IMR-90 (cell line): ENCODE data around the gene CACUL1. TPM values are rescaled to one million over a fixed set of nuclear protein-coding genes. Genes with fewer than 3 reads are reported as not detected.

Source experiments
- ATAC-seq: fragments of 200-7000 bp; cut with Tn5 transposase; 2 replicates; pipeline ENCODE4 v1.9.1; 2020; ENCODE audit warnings: low read depth, mild to moderate bottlenecking, moderate library complexity
- BruUV-seq: library from RNA; stranded (reverse); fragments of 400-500 nt; replicated peaks from 2 replicates; lab custom pipeline; 2021; lab: Mats Ljungman, UMichigan
- CTCF ChIA-PET: fragments of 300-600 bp; formaldehyde crosslinking; extraction: SDS; loops from one replicate; lab custom pipeline; 2021; ENCODE audit warnings: antibody characterized with exemption; lab: Yijun Ruan, JAX
- POLR2A ChIA-PET: fragments of 300-600 bp; sonication (Branson Sonifier 250); formaldehyde crosslinking; loops from one replicate; lab custom pipeline; 2022; ENCODE audit warnings: antibody characterized with exemption; ENCODE audit not compliant: unreplicated experiment; lab: Charles Lee
- DNase-seq: peaks from one replicate; pipeline ENCODE4 v3.0.0; 2013
- H2AFZ ChIP-seq: replicated peaks from 2 replicates; pipeline ENCODE3; 2013; ENCODE audit warnings: low read length, mild to moderate bottlenecking; ENCODE audit not compliant: poor library complexity
- H2AK5ac ChIP-seq: 2 replicates; pipeline ENCODE4 v1.6.1; 2013; ENCODE audit warnings: low read depth, low read length, inconsistent platforms
- H2AK9ac ChIP-seq: replicated peaks from 2 replicates; pipeline ENCODE3; 2013; ENCODE audit warnings: mild to moderate bottlenecking, low read depth, low read length, moderate library complexity; ENCODE audit not compliant: poor library complexity
- H2BK120ac ChIP-seq: 2 replicates; pipeline ENCODE4 v1.6.1; 2013; ENCODE audit warnings: low read depth, low read length, inconsistent platforms
- H2BK15ac ChIP-seq: 3 replicates; pipeline ENCODE4 v1.6.1; 2013; ENCODE audit warnings: low read depth, low read length, inconsistent platforms
- H2BK20ac ChIP-seq: 2 replicates; pipeline ENCODE4 v1.6.1; 2013; ENCODE audit warnings: low read depth, mild to moderate bottlenecking, inconsistent platforms, low read length, moderate library complexity
- H2BK5ac ChIP-seq: 2 replicates; pipeline ENCODE4 v1.6.1; 2013; ENCODE audit warnings: mild to moderate bottlenecking, low read depth, low read length, inconsistent platforms; ENCODE audit not compliant: poor library complexity, severe bottlenecking
- H3K14ac ChIP-seq: replicated peaks from 2 replicates; pipeline ENCODE4 v1.6.1; 2013; ENCODE audit warnings: low read depth, low read length, inconsistent platforms
- H3K18ac ChIP-seq: 2 replicates; pipeline ENCODE4 v1.6.1; 2013; ENCODE audit warnings: low read depth, low read length, control low read depth
- H3K23ac ChIP-seq: 2 replicates; pipeline ENCODE4 v1.6.1; 2013; ENCODE audit warnings: low read depth, low read length, inconsistent platforms
- H3K27ac ChIP-seq: 2 replicates; pipeline ENCODE4 v1.5.1; 2013; ENCODE audit warnings: mild to moderate bottlenecking, control low read depth, low read length; ENCODE audit not compliant: insufficient read depth
- H3K27me3 ChIP-seq: 2 replicates; pipeline ENCODE4 v1.6.1; 2013; ENCODE audit warnings: low read length; ENCODE audit not compliant: control insufficient read depth, insufficient read depth
- H3K36me3 ChIP-seq: 2 replicates; pipeline ENCODE4 v1.6.1; 2013; ENCODE audit warnings: low read length, mixed read lengths; ENCODE audit not compliant: control insufficient read depth, insufficient read depth
- H3K4ac ChIP-seq: 2 replicates; pipeline ENCODE4 v1.6.1; 2013; ENCODE audit warnings: low read depth, low read length, inconsistent platforms
- H3K4me1 ChIP-seq: 2 replicates; pipeline ENCODE4 v1.6.1; 2013; ENCODE audit warnings: low read length, mixed read lengths; ENCODE audit not compliant: control insufficient read depth, insufficient read depth
- H3K4me2 ChIP-seq: 2 replicates; pipeline ENCODE4 v1.6.1; 2013; ENCODE audit warnings: low read depth, mild to moderate bottlenecking, control low read depth, low read length, moderate library complexity
- H3K4me3 ChIP-seq: 2 replicates; pipeline ENCODE4 v1.5.1; 2013; ENCODE audit warnings: low read depth, mild to moderate bottlenecking, control low read depth, low read length, moderate library complexity; ENCODE audit not compliant: insufficient read depth
- H3K56ac ChIP-seq: 2 replicates; pipeline ENCODE4 v1.6.1; 2013; ENCODE audit warnings: low read length, inconsistent platforms; ENCODE audit not compliant: insufficient read depth; ENCODE audit errors: extremely low read depth
- H3K79me1 ChIP-seq, 2 experiments: 2 replicates each; pipeline ENCODE4 v1.6.1; 2013; ENCODE audit warnings: low read length in 2 of 2, inconsistent platforms in 1 of 2, low read depth in 1 of 2
- H3K9ac ChIP-seq: 2 replicates; pipeline ENCODE4 v1.6.1; 2013; ENCODE audit warnings: low read depth, low read length, control low read depth
- H3K9me1 ChIP-seq: 2 replicates; pipeline ENCODE4 v1.6.1; 2013; ENCODE audit warnings: low read length, inconsistent platforms; ENCODE audit not compliant: insufficient read depth
- H3K9me3 ChIP-seq: 2 replicates; pipeline ENCODE4 v1.6.1; 2013; ENCODE audit warnings: low read length; ENCODE audit not compliant: control insufficient read depth, insufficient read depth
- H4K20me1 ChIP-seq: 2 replicates; pipeline ENCODE4 v1.6.1; 2013; ENCODE audit warnings: low read length, inconsistent platforms; ENCODE audit not compliant: insufficient read depth
- H4K5ac ChIP-seq: 2 replicates; pipeline ENCODE4 v1.6.1; 2013; ENCODE audit warnings: mild to moderate bottlenecking, low read depth, low read length, control low read depth
- H4K8ac ChIP-seq, 2 experiments: 2 replicates each; pipeline ENCODE4 v1.6.1; 2013; ENCODE audit warnings: low read depth in 2 of 2, low read length in 2 of 2, control low read depth in 1 of 2, inconsistent platforms in 1 of 2
- H4K91ac ChIP-seq: 2 replicates; pipeline ENCODE4 v1.6.1; 2013; ENCODE audit warnings: low read depth, low read length, inconsistent platforms; ENCODE audit not compliant: insufficient read depth
- BHLHE40 ChIP-seq: fragments of 150-350 bp; IDR thresholded peaks from 2 replicates; pipeline ENCODE4 v1.6.1; 2016; ENCODE audit warnings: mild to moderate bottlenecking, low read depth, low read length
- CEBPB ChIP-seq: IDR thresholded peaks from 2 replicates; pipeline ENCODE4 v1.6.1; 2012; ENCODE audit warnings: low read depth, low read length, improper control_type of control experiment
- CHD1 ChIP-seq: IDR thresholded peaks from 2 replicates; pipeline ENCODE4 v1.6.1; 2012; ENCODE audit warnings: low read depth, low read length, improper control_type of control experiment
- CTCF ChIP-seq: conservative IDR thresholded peaks from 2 replicates; pipeline ENCODE4 v1.5.1; 2012; ENCODE audit warnings: mild to moderate bottlenecking, low read depth, low read length, improper control_type of control experiment
- ELK1 ChIP-seq: fragments of 150-350 bp; IDR thresholded peaks from 2 replicates; pipeline ENCODE4 v1.6.1; 2016; ENCODE audit warnings: low read depth, mild to moderate bottlenecking, low read length, moderate library complexity, borderline replicate concordance
- FOS ChIP-seq: fragments of 150-350 bp; IDR thresholded peaks from 2 replicates; pipeline ENCODE4 v1.6.1; 2016; ENCODE audit warnings: low read depth, low read length
- MAFK ChIP-seq: IDR thresholded peaks from 2 replicates; pipeline ENCODE4 v1.6.1; 2012; ENCODE audit warnings: low read depth, low read length, improper control_type of control experiment
- MAZ ChIP-seq: IDR thresholded peaks from 2 replicates; pipeline ENCODE4 v1.6.1; 2012; ENCODE audit warnings: low read depth, mild to moderate bottlenecking, low read length, improper control_type of control experiment, moderate library complexity, borderline replicate concordance
- MXI1 ChIP-seq: IDR thresholded peaks from 2 replicates; pipeline ENCODE4 v1.6.1; 2012; ENCODE audit warnings: low read depth, mild to moderate bottlenecking, low read length, moderate library complexity, borderline replicate concordance
- NFE2L2 ChIP-seq: fragments of 150-350 bp; IDR thresholded peaks from 2 replicates; pipeline ENCODE4 v1.6.1; 2016; ENCODE audit warnings: low read depth, mild to moderate bottlenecking, low read length
- POLR2A ChIP-seq: IDR thresholded peaks from 2 replicates; pipeline ENCODE4 v1.6.1; 2012; ENCODE audit warnings: mild to moderate bottlenecking, low read depth, low read length
- RAD21 ChIP-seq: IDR thresholded peaks from 2 replicates; pipeline ENCODE4 v1.6.1; 2012; ENCODE audit warnings: low read length, improper control_type of control experiment
- RCOR1 ChIP-seq: IDR thresholded peaks from 2 replicates; pipeline ENCODE4 v1.6.1; 2012; ENCODE audit warnings: mild to moderate bottlenecking, low read length, improper control_type of control experiment; ENCODE audit not compliant: insufficient replicate concordance
- RFX5 ChIP-seq: IDR thresholded peaks from 2 replicates; pipeline ENCODE4 v1.8.0; 2012; ENCODE audit warnings: low read depth, mild to moderate bottlenecking, low read length, moderate library complexity
- SMC3 ChIP-seq: fragments of 150-350 bp; IDR thresholded peaks from 2 replicates; pipeline ENCODE4 v1.6.1; 2016; ENCODE audit warnings: low read depth, mild to moderate bottlenecking, antibody characterized with exemption, low read length, moderate library complexity
- USF2 ChIP-seq: fragments of 150-350 bp; IDR thresholded peaks from 2 replicates; pipeline ENCODE4 v1.6.1; 2017; ENCODE audit warnings: mild to moderate bottlenecking, antibody characterized with exemption, low read length, low read depth
- WGBS, 2 experiments: methylation state at CpG; one replicate each; pipeline versions ENCODE4 v1.1.5 to v1.1.7; 2013; ENCODE audit warnings: missing lambda C conversion rate in 2 of 2; ENCODE audit not compliant: insufficient read length in 1 of 2; ENCODE audit errors: extremely low coverage in 2 of 2; 5-methylcytosine and 5-hydroxymethylcytosine counted together
- dilution Hi-C: fragments of 300-500 bp; cut with HindIII; formaldehyde crosslinking; loops from one replicate; pipeline ENCODE4 v1.14.3; 2018; ENCODE audit warnings: low sequenced_read_pairs; ENCODE audit not compliant: unreplicated experiment
- in situ Hi-C: fragments of 300-500 bp; cut with MboI; formaldehyde crosslinking; loops from 3 replicates; pipeline ENCODE4 v1.14.3; 2019; ENCODE audit warnings: low sequenced_read_pairs, inconsistent platforms, mixed read lengths
- intact Hi-C: fragments of 100-400 bp; cut with micrococcal nuclease; formaldehyde crosslinking; loops from 2 replicates; pipeline ENCODE4 v1.10.0; 2022
- polyA plus RNA-seq, 3 experiments: library from polyadenylated mRNA; depleted of rRNA; stranded (reverse); fragments of >200 nt; gene quantifications; 2 replicates each; pipeline ENCODE4 v1.2.3, GENCODE V29; 2012; ENCODE audit warnings: low replicate concordance in 1 of 3
- total RNA-seq: library from RNA; depleted of rRNA; stranded (reverse); fragments of >200 nt; gene quantifications from 2 replicates; pipeline ENCODE4 v1.2.3, GENCODE V29; 2012

CACUL1 gene
- total and polyA plus RNA-seq, 2 of the 4 experiments (the other 2 are of a cell fraction): 5.3 to 23.5 TPM

- H3K9ac ChIP-seq: no peak overlapping the region
- H2AK5ac ChIP-seq: no peak overlapping the region
- in situ Hi-C loops (no loop called here), dilution Hi-C loops (no loop called here), intact Hi-C loops (loop anchor here (2.0 to 10.0 kb wide), 2 partner anchors 60 to 378 kb away; no protein-coding TSS in a partner anchor)
- peaks cover 2 to 16% of the 10 kb centered on the region in 2 experiments; a peak in 3 of 4 replicates for H3K79me1 ChIP-seq
- no CpG with 5 or more reads among the region's 4 CpGs for WGBS, 2 experiments
- no peaks in the 10 kb centered on the region for H3K9me3 ChIP-seq
- no peaks in the 10 kb centered on the region for H3K27me3 ChIP-seq
- H3K36me3 ChIP-seq: peaks cover 6% of the 10 kb centered on the region
- H3K56ac ChIP-seq: no peak overlapping the region
- H2BK15ac ChIP-seq: peak overlapping the region; percentile 26; the same call in 1 of the 3 replicates
- peak overlapping the region; percentile 80 for H2BK120ac ChIP-seq
- peak overlapping the region; percentile 96 for H2BK5ac ChIP-seq
- H3K4me1 ChIP-seq: peaks cover 6% of the 10 kb centered on the region
- peak overlapping the region; percentile 78 for H3K4ac ChIP-seq
- ChIA-PET CTCF (interaction anchor here (0.6 to 1.1 kb wide), 2 partner anchors 125 to 1196 kb away, joined by 4 read pairs; no protein-coding TSS in a partner anchor), POLR2A (no interaction called here)
- H3K4me3 ChIP-seq: no peak overlapping the region
- TF ChIP-seq RFX5 (no peak), BHLHE40 (no peak), FOS (peak; percentile 54), CEBPB (peak; percentile 53; the same call in 1 of the 2 replicates), ELK1 (no peak), RCOR1 (no peak), MXI1 (no peak), MAZ (no peak), MAFK (peak; percentile 45; the same call in 1 of the 2 replicates), POLR2A (no peak), USF2 (no peak), SMC3 (no peak), NFE2L2 (no peak), CHD1 (no peak), CTCF (no peak), RAD21 (no peak)
- peak; percentile 94 for DNase-seq
- ATAC-seq: peak; percentile 77
- peak overlapping the region; percentile 77 for H3K14ac ChIP-seq
- H2BK20ac ChIP-seq: peak overlapping the region; percentile 81
- H4K8ac ChIP-seq: peak overlapping the region in 1 of 2 experiments; percentile 85; a peak in 2 of 4 replicates
- H3K18ac ChIP-seq: no peak overlapping the region
- peaks cover 7% of the 10 kb centered on the region; the same call in 1 of the 2 replicates for H4K20me1 ChIP-seq
- H2AFZ ChIP-seq: no peak overlapping the region
- H4K91ac ChIP-seq: 0 out of 2 replicates have a peak overlapping the region, but pooled peaks have one; percentile 17
- 0 out of 2 replicates have a peak overlapping the region, but pooled peaks have one; percentile 45 for H3K23ac ChIP-seq
- no TSS peak for BruUV-seq
- H2AK9ac ChIP-seq: no peak overlapping the region
- peak overlapping the region; percentile 27 for H3K27ac ChIP-seq
- H3K9me1 ChIP-seq: no peaks in the 10 kb centered on the region
- no peak overlapping the region for H4K5ac ChIP-seq
- peak overlapping the region; percentile 11; the same call in 1 of the 2 replicates for H3K4me2 ChIP-seq
Observed at GRCh38 chr10:118692872-118693271, 61.9 kb downstream of the CACUL1 start.
